ACC112 (cell line): ENCODE data around the gene IFIT1B.
"Not testable (repeated sequence)": the region's sequence is repeated elsewhere in the genome, so short reads cannot be mapped to it uniquely, and the experiment has no call there.

Experiments
- H2AFZ ChIP-seq: fragments of 200-600 bp; sonication (generic); one replicate; pipeline ENCODE4 v1.6.0; 2017; ENCODE audit warnings: antibody characterized with exemption, low read length; ENCODE audit not compliant: unreplicated experiment
- H3K27ac ChIP-seq: fragments of 200-600 bp; sonication (generic); 2 replicates; pipeline ENCODE4 v1.5.1; 2014; ENCODE audit warnings: low read depth, mild to moderate bottlenecking, antibody characterized with exemption, low read length, moderate library complexity
- H3K27me3 ChIP-seq: fragments of 200-600 bp; sonication (generic); 2 replicates; pipeline ENCODE4 v1.6.1; 2014; ENCODE audit warnings: mild to moderate bottlenecking, antibody characterized with exemption, low read length, moderate library complexity, mixed read lengths; ENCODE audit not compliant: insufficient read depth
- H3K36me3 ChIP-seq: fragments of 200-600 bp; sonication (generic); 2 replicates; pipeline ENCODE4 v1.6.1; 2016; ENCODE audit warnings: mild to moderate bottlenecking, antibody characterized with exemption, low read length, moderate library complexity, mixed read lengths; ENCODE audit not compliant: insufficient read depth
- H3K4me1 ChIP-seq: fragments of 200-600 bp; sonication (generic); one replicate; pipeline ENCODE4 v1.6.1; 2016; ENCODE audit warnings: low read length, mixed read lengths; ENCODE audit not compliant: insufficient read depth, unreplicated experiment, control insufficient read depth
- H3K4me3 ChIP-seq: fragments of 200-600 bp; sonication (generic); 2 replicates; pipeline ENCODE4 v1.5.1; 2014; ENCODE audit warnings: mild to moderate bottlenecking, low read depth, low read length
- H3K79me2 ChIP-seq: fragments of 200-600 bp; sonication (generic); one replicate; pipeline ENCODE4 v1.6.0; 2016; ENCODE audit warnings: low read length; ENCODE audit not compliant: control insufficient read depth, unreplicated experiment, insufficient read depth

Gene IFIT1B

GRCh38 chr10:89395141-89395540, 17.3 kb downstream of the IFIT1B start:
- Histone ChIP-seq H3K4me1 (peaks cover 41% of the 10 kb centered on the region), H3K79me2 (peaks cover 77% of the 10 kb centered on the region), H3K27ac (no peak overlapping the region), H3K36me3 (peaks cover 54% of the 10 kb centered on the region), H2AFZ (no peak overlapping the region), H3K27me3 (no peaks in the 10 kb centered on the region), H3K4me3 (peak overlapping the region; percentile 96)

- H3K4me1 ChIP-seq, result peaks cover 37% of the 10 kb centered on the region
- H3K27me3 ChIP-seq, result no peaks in the 10 kb centered on the region
- H3K27ac ChIP-seq, result 0 out of 2 replicates have a peak overlapping the region, but pooled peaks have one; percentile 2
- H2AFZ ChIP-seq, result no peak overlapping the region
- peaks cover 81% of the 10 kb centered on the region for H3K36me3 ChIP-seq
- H3K79me2 ChIP-seq, result peaks cover 99% of the 10 kb centered on the region
- H3K4me3 ChIP-seq, result peak overlapping the region; percentile 55
These were observed 20.3 kb downstream of the IFIT1B start for GRCh38 chr10:89398003-89398749.

DNA sequence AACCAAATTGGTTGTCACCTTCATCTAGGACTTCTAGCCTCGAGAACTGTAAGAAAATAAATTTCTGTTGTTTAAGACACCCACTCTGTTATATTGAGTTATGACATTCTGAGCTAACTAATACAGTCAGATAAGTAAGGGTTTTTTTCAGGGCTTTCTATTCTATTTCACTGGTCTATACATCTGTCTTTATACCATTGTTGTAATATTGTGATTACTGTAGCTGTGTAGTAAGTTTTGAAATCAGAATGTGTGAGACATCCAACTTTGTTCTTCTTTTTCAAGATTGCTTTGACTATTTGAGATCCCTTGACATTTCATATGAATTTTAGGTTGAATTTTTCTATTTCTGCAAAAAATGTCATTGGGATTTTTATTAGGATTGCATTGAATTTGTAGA, 22.1 kb downstream of the IFIT1B start:
- peaks cover 37% of the 10 kb centered on the region for H3K4me1 ChIP-seq
- H3K4me3 ChIP-seq, result no peak overlapping the region
- no peak overlapping the region for H2AFZ ChIP-seq
- H3K27ac ChIP-seq, result no peak overlapping the region
- H3K36me3 ChIP-seq, result peaks cover 90% of the 10 kb centered on the region
- H3K79me2 ChIP-seq, result peaks cover 87% of the 10 kb centered on the region
- H3K27me3 ChIP-seq, result no peaks in the 10 kb centered on the region

- H3K4me3 ChIP-seq, result no peak overlapping the region
- no peaks in the 10 kb centered on the region for H3K27me3 ChIP-seq
- no peak overlapping the region for H2AFZ ChIP-seq
- peaks cover 19% of the 10 kb centered on the region for H3K4me1 ChIP-seq
- H3K27ac ChIP-seq, result no peak overlapping the region
- H3K79me2 ChIP-seq, result peaks cover 56% of the 10 kb centered on the region
- peaks cover 75% of the 10 kb centered on the region for H3K36me3 ChIP-seq
These were observed 25.2 kb downstream of the IFIT1B start for GRCh38 chr10:89403043-89403442.

GRCh38 chr10:89404104-89405047, 26.5 kb downstream of the IFIT1B start:
- Histone ChIP-seq H2AFZ (no peak overlapping the region), H3K4me3 (no peak overlapping the region), H3K36me3 (peaks cover 62% of the 10 kb centered on the region), H3K27ac (no peak overlapping the region), H3K27me3 (no peaks in the 10 kb centered on the region), H3K4me1 (peaks cover 5% of the 10 kb centered on the region), H3K79me2 (peaks cover 43% of the 10 kb centered on the region)

- not testable (repeated sequence) for H3K27me3 ChIP-seq, H3K27ac ChIP-seq, H3K4me3 ChIP-seq, H2AFZ ChIP-seq, H3K4me1 ChIP-seq
- Histone ChIP-seq H3K36me3 (peaks cover 52% of the 10 kb centered on the region), H3K79me2 (peaks cover 25% of the 10 kb centered on the region)
These were observed 28.3 kb downstream of the IFIT1B start for GRCh38 chr10:89406178-89406577.

GRCh38 chr10:89407792-89408191, 29.9 kb downstream of the IFIT1B start:
- not testable (repeated sequence) for H2AFZ ChIP-seq, H3K27ac ChIP-seq, H3K27me3 ChIP-seq, H3K4me3 ChIP-seq, H3K4me1 ChIP-seq
- Histone ChIP-seq H3K79me2 (peaks cover 12% of the 10 kb centered on the region), H3K36me3 (peaks cover 41% of the 10 kb centered on the region)

DNA sequence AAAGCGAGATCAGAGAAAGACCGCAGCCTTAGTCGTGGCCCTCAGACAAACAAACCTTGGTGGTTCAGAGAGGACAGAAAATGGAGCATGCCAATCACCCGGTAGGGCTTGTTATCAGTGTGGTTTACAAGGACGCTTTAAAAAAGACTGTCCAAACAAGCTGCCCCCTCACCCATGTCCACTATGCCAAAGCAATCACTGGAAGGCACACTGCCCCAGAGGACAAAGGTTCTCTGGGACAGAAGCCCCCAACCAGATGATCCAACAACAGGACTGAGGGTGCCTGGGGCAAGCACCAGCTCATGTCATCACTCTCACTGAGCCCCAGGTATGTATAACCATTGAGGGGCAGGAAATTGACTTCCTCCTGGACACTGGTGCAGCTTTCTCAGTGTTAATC, 31.4 kb downstream of the IFIT1B start:
- H3K79me2 ChIP-seq, result peaks cover 17% of the 10 kb centered on the region
- not testable (repeated sequence) for H3K27ac ChIP-seq, H2AFZ ChIP-seq, H3K4me1 ChIP-seq, H3K27me3 ChIP-seq, H3K4me3 ChIP-seq
- H3K36me3 ChIP-seq, result peaks cover 27% of the 10 kb centered on the region

GRCh38 chr10:89410551-89410950, 32.7 kb downstream of the IFIT1B start:
- H2AFZ ChIP-seq, H3K4me3 ChIP-seq, H3K4me1 ChIP-seq, H3K27ac ChIP-seq, H3K27me3 ChIP-seq: not testable (repeated sequence)
- Histone ChIP-seq H3K79me2 (peaks cover 29% of the 10 kb centered on the region), H3K36me3 (peaks cover 15% of the 10 kb centered on the region)

DNA sequence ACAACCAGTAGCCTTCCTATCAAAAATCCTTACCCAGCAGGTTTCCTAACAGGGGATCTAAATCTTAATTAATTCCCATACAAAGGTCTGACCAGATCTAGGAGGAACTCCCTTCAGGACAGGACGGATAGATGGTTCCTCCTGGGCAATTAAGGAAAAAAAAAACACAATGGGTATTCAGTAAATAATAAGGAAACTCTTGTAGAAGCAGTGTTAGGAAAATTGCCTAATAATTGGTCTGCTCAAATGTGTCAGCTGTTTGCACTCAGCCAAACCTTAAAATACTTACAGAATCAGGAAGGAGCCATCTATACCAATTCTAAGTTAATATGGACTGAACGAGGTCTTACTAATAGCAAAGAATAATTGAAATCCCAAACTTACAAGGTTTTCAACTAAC, 33.3 kb downstream of the IFIT1B start:
- H3K36me3 ChIP-seq, H3K27ac ChIP-seq, H3K4me1 ChIP-seq, H3K4me3 ChIP-seq, H2AFZ ChIP-seq, H3K27me3 ChIP-seq: not testable (repeated sequence)
- H3K79me2 ChIP-seq, result peaks cover 35% of the 10 kb centered on the region
